Measurements from ENCODE around the gene ZAP70.
"Not testable (repeated sequence)": the region's sequence is repeated elsewhere in the genome, so short reads cannot be mapped to it uniquely, and the experiment has no call there.

Gene ZAP70

GRCh38 chr2:97697252-97698235 lies 15.8 kb upstream of the ZAP70 start:
- in situ Hi-C loops (cut with MboI; ENCODE audit: low sequenced_read_pairs) = no loop called here

GRCh38 chr2:97698530-97698929 lies 14.8 kb upstream of the ZAP70 start:
- in situ Hi-C loops (cut with MboI; ENCODE audit: low sequenced_read_pairs) = no loop called here

- in situ Hi-C loops (cut with MboI; ENCODE audit: low sequenced_read_pairs) = no loop called here
Measured at GRCh38 chr2:97699765-97700444, 13.5 kb upstream of the ZAP70 start.

GRCh38 chr2:97701186-97701585 lies 12.2 kb upstream of the ZAP70 start:
- in situ Hi-C loops (cut with MboI; ENCODE audit: low sequenced_read_pairs) = no loop called here

GRCh38 chr2:97701851-97702465 lies 11.4 kb upstream of the ZAP70 start:
- in situ Hi-C loops (cut with MboI; ENCODE audit: low sequenced_read_pairs) = no loop called here

- in situ Hi-C loops (cut with MboI; ENCODE audit: low sequenced_read_pairs) = no loop called here
Measured at GRCh38 chr2:97702731-97703470, 10.5 kb upstream of the ZAP70 start.

- in situ Hi-C loops (cut with MboI; ENCODE audit: low sequenced_read_pairs) = no loop called here
Measured at GRCh38 chr2:97703741-97704140, 9.6 kb upstream of the ZAP70 start.

GRCh38 chr2:97704989-97705388 lies 8.4 kb upstream of the ZAP70 start:
- in situ Hi-C loops (cut with MboI; ENCODE audit: low sequenced_read_pairs) = no loop called here

GRCh38 chr2:97706112-97706511 lies 7.3 kb upstream of the ZAP70 start:
- in situ Hi-C loops (cut with MboI; ENCODE audit: low sequenced_read_pairs) = no loop called here

GRCh38 chr2:97706708-97707345 lies 6.5 kb upstream of the ZAP70 start:
- in situ Hi-C loops (cut with MboI; ENCODE audit: low sequenced_read_pairs) = no loop called here

- in situ Hi-C loops (cut with MboI; ENCODE audit: low sequenced_read_pairs) = no loop called here
Measured at GRCh38 chr2:97707362-97708047, 5.9 kb upstream of the ZAP70 start.

GRCh38 chr2:97708048-97708380 lies 5.4 kb upstream of the ZAP70 start:
- in situ Hi-C loops (cut with MboI; ENCODE audit: low sequenced_read_pairs) = no loop called here

- in situ Hi-C loops (cut with MboI; ENCODE audit: low sequenced_read_pairs) = no loop called here
Measured at GRCh38 chr2:97708608-97709007, 4.8 kb upstream of the ZAP70 start.

GRCh38 chr2:97711394-97711711 lies 2.0 kb upstream of the ZAP70 start:
- in situ Hi-C loops (cut with MboI; ENCODE audit: low sequenced_read_pairs) = no loop called here

GRCh38 chr2:97712175-97712574 lies 1.2 kb upstream of the ZAP70 start:
- in situ Hi-C loops (cut with MboI; ENCODE audit: low sequenced_read_pairs) = not testable (repeated sequence)

- in situ Hi-C loops (cut with MboI; ENCODE audit: low sequenced_read_pairs) = no loop called here
Measured at GRCh38 chr2:97712693-97713295, 582 bp upstream of the ZAP70 start.

GRCh38 chr2:97714084-97714949 lies 941 bp downstream of the ZAP70 start:
- in situ Hi-C loops (cut with MboI; ENCODE audit: low sequenced_read_pairs) = no loop called here

- in situ Hi-C loops (cut with MboI; ENCODE audit: low sequenced_read_pairs) = no loop called here
Measured at GRCh38 chr2:97714950-97715652, 1.7 kb downstream of the ZAP70 start.
